Urinary bladder (tissue), 4 donors: ENCODE results near the gene PLEKHG3. TPM values are rescaled to one million over a fixed set of nuclear protein-coding genes. Genes with fewer than 3 reads are reported as not detected.
"Not testable (repeated sequence)": the region's sequence is repeated elsewhere in the genome, so short reads cannot be mapped to it uniquely, and the experiment has no call there.

Source experiments
- DNase-seq: peaks from one replicate; pipeline ENCODE4 v3.0.0-alpha.2; 2015; ENCODE audit errors: extremely low spot score
- H3K27ac ChIP-seq: one replicate; pipeline ENCODE4 v1.5.1; 2013; ENCODE audit warnings: low read depth, mild to moderate bottlenecking, moderate library complexity
- H3K36me3 ChIP-seq: one replicate; pipeline ENCODE4 v1.6.1; 2013; ENCODE audit warnings: mild to moderate bottlenecking, moderate library complexity; ENCODE audit not compliant: insufficient read depth
- H3K4me1 ChIP-seq: one replicate; pipeline ENCODE4 v1.6.1; 2013; ENCODE audit warnings: mild to moderate bottlenecking, moderate library complexity; ENCODE audit not compliant: insufficient read depth
- H3K4me3 ChIP-seq: one replicate; pipeline ENCODE4 v1.5.1; 2013; ENCODE audit warnings: low read depth, low read length
- WGBS: extraction: QIAGEN DNeasy Blood & Tissue Kit; methylation state at CpG from one replicate; pipeline ENCODE4 v1.1.7; 2013; 5-methylcytosine and 5-hydroxymethylcytosine counted together
- polyA plus RNA-seq: library from polyadenylated mRNA; stranded (reverse); fragments of 200-250 nt; gene quantifications from one replicate; pipeline ENCODE4 v1.2.3, GENCODE V29; 2013
- total RNA-seq: library from RNA; depleted of rRNA; stranded (reverse); fragments of >200 nt; gene quantifications from one replicate; pipeline ENCODE4 v1.2.3, GENCODE V29; 2014
- donor health status: healthy with polysubstance abuse.
- donor health status: healthy.

The PLEKHG3 gene
- total RNA-seq (30.6 TPM), polyA plus RNA-seq (74.5 TPM)

- Histone ChIP-seq H3K4me3 (peak within 1 kb of the TSS; percentile 64), H3K27ac (peak within 1 kb of the TSS; percentile 46), H3K36me3 (no peaks in the 10 kb centered on the region), H3K4me1 (no peaks in the 10 kb centered on the region)
- DNase-seq: no peak
- WGBS: under 1% methylated on average over 69 of the region's 69 CpGs
Observed at GRCh38 chr14:64704143-64704742, at the start of gene PLEKHG3. Gene PLEKHG3 (plus strand): TSS chr14:64704424. CDS start chr14:64727632, 23,208 bp downstream.

- Histone ChIP-seq H3K4me3 (no peak overlapping the region), H3K27ac (no peak overlapping the region), H3K36me3 (no peaks in the 10 kb centered on the region), H3K4me1 (no peaks in the 10 kb centered on the region)
- WGBS: 76% methylated on average over 10 of the region's 10 CpGs
- no peak for DNase-seq
Observed at GRCh38 chr14:64654901-64655300, 49.3 kb upstream of the PLEKHG3 start.

GRCh38 chr14:64656986-64657385, 47.2 kb upstream of the PLEKHG3 start:
- H3K27ac ChIP-seq: no peak overlapping the region
- 34% methylated on average over 4 of the region's 4 CpGs for WGBS
- H3K4me1 ChIP-seq: no peaks in the 10 kb centered on the region
- no peak overlapping the region for H3K4me3 ChIP-seq
- no peaks in the 10 kb centered on the region for H3K36me3 ChIP-seq
- no peak for DNase-seq

GRCh38 chr14:64658201-64658600, 46.0 kb upstream of the PLEKHG3 start:
- H3K36me3 ChIP-seq: no peaks in the 10 kb centered on the region
- no peak overlapping the region for H3K4me3 ChIP-seq
- 97% methylated on average over 35 of the region's 35 CpGs for WGBS
- no peak overlapping the region for H3K27ac ChIP-seq
- H3K4me1 ChIP-seq: no peaks in the 10 kb centered on the region
- DNase-seq: no peak

- not testable (repeated sequence) for DNase-seq, H3K4me3 ChIP-seq, H3K27ac ChIP-seq, H3K4me1 ChIP-seq, H3K36me3 ChIP-seq
- 79% methylated on average over 13 of the region's 13 CpGs for WGBS
Observed at GRCh38 chr14:64658700-64659264, 45.4 kb upstream of the PLEKHG3 start.

GRCh38 chr14:64659366-64659765, 44.9 kb upstream of the PLEKHG3 start:
- no peak for DNase-seq
- H3K36me3 ChIP-seq: no peaks in the 10 kb centered on the region

GRCh38 chr14:64663174-64663573, 41.0 kb upstream of the PLEKHG3 start:
- Histone ChIP-seq H3K4me3 (no peak overlapping the region), H3K27ac (no peak overlapping the region), H3K4me1 (no peaks in the 10 kb centered on the region), H3K36me3 (no peaks in the 10 kb centered on the region)
- 81% methylated on average over 6 of the region's 6 CpGs for WGBS
- DNase-seq: no peak

More at GRCh38 chr14:64659366-64659765, 44.9 kb upstream of the PLEKHG3 start:
- no peak overlapping the region for H3K27ac ChIP-seq
- 92% methylated on average over 5 of the region's 5 CpGs for WGBS
- H3K4me3 ChIP-seq: no peak overlapping the region
- no peaks in the 10 kb centered on the region for H3K4me1 ChIP-seq

GRCh38 chr14:64671591-64671990, 32.6 kb upstream of the PLEKHG3 start:
- no peak overlapping the region for H3K4me3 ChIP-seq
- H3K4me1 ChIP-seq: no peaks in the 10 kb centered on the region
- H3K27ac ChIP-seq: no peak overlapping the region
- no peaks in the 10 kb centered on the region for H3K36me3 ChIP-seq
- WGBS: 8% methylated on average over 3 of the region's 3 CpGs
- DNase-seq: peak; percentile 68

GRCh38 chr14:64673316-64673715, 30.9 kb upstream of the PLEKHG3 start:
- no peak overlapping the region for H3K27ac ChIP-seq
- H3K36me3 ChIP-seq: no peaks in the 10 kb centered on the region
- no peak overlapping the region for H3K4me3 ChIP-seq
- DNase-seq: no peak
- 92% methylated on average over 8 of the region's 8 CpGs for WGBS
- H3K4me1 ChIP-seq: no peaks in the 10 kb centered on the region

GRCh38 chr14:64673748-64674147, 30.5 kb upstream of the PLEKHG3 start:
- no peak for DNase-seq
- WGBS: 62% methylated on average over 6 of the region's 6 CpGs
- H3K4me1 ChIP-seq: no peaks in the 10 kb centered on the region
- H3K36me3 ChIP-seq: no peaks in the 10 kb centered on the region
- no peak overlapping the region for H3K27ac ChIP-seq
- no peak overlapping the region for H3K4me3 ChIP-seq

- Histone ChIP-seq H3K36me3 (no peaks in the 10 kb centered on the region), H3K4me1 (no peaks in the 10 kb centered on the region), H3K27ac (no peak overlapping the region), H3K4me3 (no peak overlapping the region)
- DNase-seq: no peak
- 89% methylated on average over 10 of the region's 10 CpGs for WGBS
Observed at GRCh38 chr14:64674829-64675228, 29.4 kb upstream of the PLEKHG3 start.

- no peaks in the 10 kb centered on the region for H3K36me3 ChIP-seq
- no peaks in the 10 kb centered on the region for H3K4me1 ChIP-seq
- DNase-seq: no peak
- H3K4me3 ChIP-seq: no peak overlapping the region
- H3K27ac ChIP-seq: no peak overlapping the region
- WGBS: 75% methylated on average over 3 of the region's 3 CpGs
Observed at GRCh38 chr14:64675312-64675711, 28.9 kb upstream of the PLEKHG3 start.

GRCh38 chr14:64676410-64677008, 27.7 kb upstream of the PLEKHG3 start:
- no peaks in the 10 kb centered on the region for H3K36me3 ChIP-seq
- H3K4me3 ChIP-seq: no peak overlapping the region
- no peaks in the 10 kb centered on the region for H3K4me1 ChIP-seq
- H3K27ac ChIP-seq: no peak overlapping the region
- DNase-seq: no peak
- 93% methylated on average over 3 of the region's 3 CpGs for WGBS

- DNase-seq: peak; percentile 26
Observed at GRCh38 chr14:64680013-64680713, 24.1 kb upstream of the PLEKHG3 start.

More at GRCh38 chr14:64680013-64680713, 24.1 kb upstream of the PLEKHG3 start:
- H3K27ac ChIP-seq: peak overlapping the region; percentile 52
- 60% methylated on average over 10 of the region's 10 CpGs for WGBS
- H3K4me3 ChIP-seq: no peak overlapping the region
- H3K4me1 ChIP-seq: no peaks in the 10 kb centered on the region
- no peaks in the 10 kb centered on the region for H3K36me3 ChIP-seq
